Endometrial microvascular endothelial cells (primary cell): ENCODE measurements around the gene TTI1. TPM values are rescaled to one million over a fixed set of nuclear protein-coding genes. Genes with fewer than 3 reads are reported as not detected.

ENCODE experiments used
- in situ Hi-C: cut with HindIII; loops from 2 replicates; pipeline ENCODE4 v1.10.0; 2017; ENCODE audit warnings: low sequenced_read_pairs, low pct_unique_long_range_greater_than_20kb; ENCODE audit errors: inconsistent ontology term
- total RNA-seq: library from RNA; depleted of rRNA; stranded (reverse); fragments of >200 nt; gene quantifications from one replicate; pipeline ENCODE4 v1.2.3, GENCODE V29; 2015; ENCODE audit errors: inconsistent ontology term

TTI1 gene
- total RNA-seq, result 22.5 TPM

GRCh38 chr20:38033330-38034107 is at the start of gene TTI1, which contains the start of gene RPRD1B:
TSS of gene TTI1 (minus strand) at chr20:38033456. CDS start at chr20:38013816, 19,640 bp downstream.
TSS of gene RPRD1B (plus strand) at chr20:38033746. CDS start at chr20:38033948, 202 bp downstream.
- in situ Hi-C loops, result no loop called here

DNA sequence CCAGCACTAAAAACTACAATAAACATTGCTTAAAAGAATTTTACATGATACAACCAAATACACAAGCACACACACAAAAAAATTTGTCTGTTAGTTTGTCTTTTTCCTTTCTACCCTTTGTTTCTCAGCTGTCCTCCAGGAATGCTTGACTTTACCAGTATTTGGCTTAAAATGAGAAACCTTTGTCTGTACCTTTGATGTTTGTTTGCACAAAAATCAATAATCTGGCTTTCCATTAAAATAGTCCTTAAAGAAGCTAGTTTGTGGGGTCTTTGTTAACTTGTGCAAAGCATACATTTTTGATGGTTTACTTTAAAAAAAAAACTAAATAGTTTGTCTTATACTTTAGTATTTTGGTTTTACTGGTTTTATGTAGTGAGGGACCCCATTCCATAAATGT is 49.6 kb upstream of the TTI1 start:
- in situ Hi-C loops, result no loop called here

GRCh38 chr20:38081575-38081974 is 48.3 kb upstream of the TTI1 start:
- in situ Hi-C loops, result no loop called here

DNA sequence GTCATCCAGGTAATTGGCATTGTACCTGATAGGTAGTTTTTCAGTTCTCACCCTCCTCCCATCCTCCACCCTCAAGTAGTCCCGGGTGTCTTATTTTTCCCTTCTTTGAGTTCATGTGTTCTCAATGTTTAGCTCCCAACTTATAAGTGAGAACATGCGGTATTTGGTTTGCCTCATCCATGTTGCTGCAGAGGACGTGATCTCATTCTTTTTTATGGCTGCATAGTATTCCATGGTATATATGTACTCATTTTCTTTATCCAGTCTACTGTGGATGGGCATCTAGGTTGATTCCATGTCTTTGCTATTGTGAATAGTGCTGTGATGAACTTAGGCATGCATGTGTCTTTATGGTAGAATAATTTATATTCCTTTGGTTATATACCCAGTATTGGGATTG is 46.1 kb upstream of the TTI1 start:
- in situ Hi-C loops, result loop anchor here (10.0 kb wide), 1 partner anchor 85 kb away; the partner anchor contains the start of gene TGM2

GRCh38 chr20:38078084-38078483 is 44.8 kb upstream of the TTI1 start:
- in situ Hi-C loops, result loop anchor here (10.0 kb wide), 1 partner anchor 87 kb away; the partner anchor contains the start of gene TGM2

- in situ Hi-C loops, result loop anchor here (10.0 kb wide), 1 partner anchor 88 kb away; the partner anchor contains the start of gene TGM2
These were observed 43.3 kb upstream of the TTI1 start for GRCh38 chr20:38076548-38076947.

DNA sequence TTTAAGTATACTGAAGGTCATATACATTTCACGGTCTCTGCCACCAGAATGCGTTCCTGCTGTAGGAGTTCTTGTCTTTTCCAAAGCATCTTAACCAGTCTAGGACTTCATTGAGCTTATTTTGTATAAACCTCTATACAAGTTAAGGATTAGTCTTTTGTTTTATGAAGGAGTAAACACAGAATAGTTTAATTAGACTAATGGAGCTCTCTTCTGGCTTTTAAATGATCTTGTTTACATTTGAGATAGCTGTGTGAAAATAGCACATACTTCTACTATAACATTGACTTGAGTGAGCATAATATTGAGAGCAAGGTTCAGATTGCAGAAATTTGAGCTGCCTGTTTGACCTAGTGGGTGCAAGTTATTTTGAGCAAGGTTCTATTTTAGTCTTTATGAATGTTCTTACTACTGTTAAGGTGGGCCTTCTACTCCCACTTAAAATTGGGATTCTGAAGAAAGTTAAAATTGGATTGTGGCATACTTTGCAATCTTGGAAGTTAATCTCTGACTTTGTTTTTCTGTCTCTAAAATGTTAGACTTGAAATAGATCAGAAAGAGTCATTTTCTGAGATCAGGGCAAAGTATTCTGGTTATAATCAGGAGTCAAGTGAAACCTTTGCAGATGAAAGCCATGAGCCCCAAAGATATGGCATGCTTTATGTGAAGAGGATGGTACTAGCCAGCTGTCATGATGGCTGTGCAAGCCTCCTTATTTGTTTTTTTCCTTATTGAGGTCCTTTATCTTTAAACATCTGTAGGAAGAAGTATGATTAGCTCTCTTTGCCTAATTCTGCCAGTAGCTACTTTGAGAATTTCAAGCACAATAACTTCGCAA is 42.1 kb upstream of the TTI1 start:
- in situ Hi-C loops, result loop anchor here (10.0 kb wide), 1 partner anchor 89 kb away; the partner anchor contains the start of gene TGM2

DNA sequence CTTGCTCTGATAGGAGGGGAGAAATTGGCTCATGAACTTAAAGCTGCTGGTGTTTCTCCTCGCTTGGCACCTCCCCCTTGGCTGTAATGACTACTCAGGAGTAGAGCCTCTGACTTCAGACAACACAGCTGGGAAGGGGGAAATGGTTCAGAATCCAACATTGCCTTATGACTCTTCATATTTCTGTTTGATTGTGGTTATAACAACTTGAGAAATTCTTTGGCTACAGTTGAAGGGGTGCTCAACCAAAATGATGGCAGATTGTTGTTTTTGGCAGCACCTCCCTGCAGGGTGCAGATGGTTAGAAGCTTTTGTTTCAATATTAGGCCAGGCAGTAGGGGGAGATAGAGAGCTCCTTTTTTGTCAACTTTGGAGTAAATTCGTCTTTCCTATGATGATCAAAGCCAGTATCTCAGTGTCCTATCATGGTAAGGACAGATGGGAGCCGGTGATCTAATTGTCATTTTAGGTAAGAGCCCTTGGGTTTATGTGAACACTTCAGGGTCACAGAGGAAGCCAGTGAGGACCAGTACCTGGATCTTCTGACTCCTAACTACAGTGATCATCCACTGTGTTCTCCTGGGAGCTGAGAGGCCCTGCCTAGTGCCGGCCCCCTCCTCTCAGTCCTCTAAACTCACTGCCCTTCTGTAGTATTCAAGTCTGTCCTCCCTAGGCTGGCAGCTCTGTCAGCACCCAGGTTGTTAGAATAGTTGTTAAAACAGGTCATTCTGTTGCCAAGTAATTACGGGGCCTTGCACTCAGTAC is 40.2 kb upstream of the TTI1 start:
- in situ Hi-C loops, result loop anchor here (10.0 kb wide), 1 partner anchor 91 kb away; the partner anchor contains the start of gene TGM2

- in situ Hi-C loops, result loop anchor here (10.0 kb wide), 1 partner anchor 92 kb away; the partner anchor contains the start of gene TGM2
These were observed 39.6 kb upstream of the TTI1 start for GRCh38 chr20:38072898-38073297.

DNA sequence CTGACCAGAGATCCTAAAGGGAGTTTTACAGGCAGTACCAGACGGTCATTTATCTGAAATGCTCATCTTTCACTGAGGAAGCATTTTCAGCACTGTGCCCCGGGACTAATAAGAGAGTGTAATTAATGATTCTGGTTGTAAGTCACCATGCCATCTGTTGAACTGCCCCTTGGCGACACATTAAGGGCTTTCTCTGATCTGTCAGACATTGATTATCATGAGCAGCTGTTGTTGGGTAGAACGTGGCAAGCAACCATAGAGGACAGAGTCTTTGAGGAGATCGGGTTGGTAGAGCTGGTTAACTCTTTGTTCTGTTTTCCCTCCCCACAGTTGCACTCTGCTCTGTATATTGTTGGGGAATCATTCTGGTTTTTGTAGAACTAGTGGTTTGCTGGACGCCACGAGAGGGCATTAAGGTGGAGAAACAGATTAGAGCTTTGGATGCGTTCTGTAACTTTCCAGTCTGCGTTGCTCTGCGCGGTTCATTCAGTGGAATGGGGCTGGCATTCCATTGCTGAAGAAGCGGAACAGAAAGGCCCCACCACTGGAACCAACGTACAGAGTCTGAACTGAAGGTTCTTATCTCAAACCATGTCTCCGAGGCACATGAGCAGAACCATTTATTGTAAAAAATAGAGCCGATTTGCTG is 34.6 kb upstream of the TTI1 start:
- in situ Hi-C loops, result no loop called here

- in situ Hi-C loops, result no loop called here
These were observed 33.9 kb upstream of the TTI1 start for GRCh38 chr20:38066969-38067716.

DNA sequence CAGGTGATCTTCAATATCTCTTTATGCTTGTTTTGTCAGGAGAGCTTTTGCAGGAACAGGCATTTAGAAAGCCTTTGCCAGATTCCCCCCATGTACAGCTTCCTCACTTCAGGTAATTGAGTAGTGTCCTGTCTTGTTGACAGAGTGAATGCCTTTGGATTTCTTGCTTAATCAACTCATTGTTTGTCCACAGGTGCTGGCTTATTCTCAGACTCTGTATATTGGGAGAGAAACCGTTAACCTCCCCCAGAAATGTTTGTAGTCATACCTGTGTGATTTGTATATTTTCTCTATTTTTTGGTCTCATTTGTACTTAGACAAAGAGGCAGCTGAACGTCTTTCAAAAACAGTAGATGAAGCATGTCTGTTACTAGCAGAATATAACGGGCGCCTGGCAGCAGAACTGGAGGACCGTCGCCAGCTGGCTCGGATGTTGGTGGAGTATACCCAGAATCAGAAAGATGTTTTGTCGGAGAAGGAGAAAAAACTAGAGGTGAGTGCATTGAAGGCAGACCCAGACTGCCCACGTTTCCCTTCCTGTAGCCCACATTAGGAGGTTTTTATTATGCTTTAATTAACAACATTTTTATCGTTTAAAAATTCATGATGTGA is 32.6 kb upstream of the TTI1 start:
- in situ Hi-C loops, result no loop called here

DNA sequence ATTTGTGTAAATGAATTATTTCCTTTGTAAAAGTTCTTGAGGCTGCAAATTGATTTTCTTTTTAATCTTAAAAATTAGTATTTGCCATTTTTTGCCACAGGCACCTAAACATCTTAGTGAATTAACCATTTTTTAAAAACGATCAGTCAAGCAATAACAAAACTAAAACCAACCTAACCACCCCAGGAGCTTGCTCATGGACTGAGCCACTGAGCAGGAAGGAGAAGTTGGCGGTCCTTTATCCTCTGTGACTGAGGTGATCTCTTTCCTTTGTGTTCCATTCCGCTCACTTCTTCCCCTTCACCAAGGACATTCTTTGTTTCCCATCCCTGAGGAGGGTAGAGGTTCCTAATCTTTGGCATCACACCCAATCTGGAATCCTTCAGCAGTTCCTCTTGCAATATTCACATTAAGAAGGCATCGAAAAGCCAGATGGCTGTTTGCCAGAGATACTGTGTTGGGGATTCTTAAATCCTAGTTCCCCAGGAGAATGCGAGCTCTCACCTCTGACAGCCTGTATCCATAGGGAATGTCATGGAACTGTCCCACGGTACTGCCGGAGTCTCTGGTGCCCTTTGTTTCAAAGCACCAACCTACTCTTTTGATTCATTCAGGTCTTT is 30.8 kb upstream of the TTI1 start:
- in situ Hi-C loops, result no loop called here

DNA sequence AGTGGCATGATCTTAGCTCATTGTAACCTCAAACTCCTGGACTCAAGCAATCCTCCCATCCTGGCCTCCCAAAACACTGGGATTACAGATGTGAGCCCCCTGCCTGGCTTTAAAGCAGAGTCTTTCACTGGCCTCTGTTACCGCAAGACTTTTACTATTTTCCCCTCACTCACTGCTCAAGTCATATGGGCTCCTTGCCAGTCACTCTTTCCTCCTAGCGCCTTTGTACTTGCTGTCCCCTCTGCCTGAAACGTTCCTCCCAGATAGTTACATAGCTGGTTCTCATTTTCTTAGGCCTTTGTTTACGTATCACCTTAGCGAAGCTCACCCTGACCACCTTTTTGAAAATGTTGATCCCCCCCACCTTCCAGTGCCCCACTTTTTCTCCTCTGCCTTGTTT is 29.6 kb upstream of the TTI1 start:
- in situ Hi-C loops, result no loop called here

DNA sequence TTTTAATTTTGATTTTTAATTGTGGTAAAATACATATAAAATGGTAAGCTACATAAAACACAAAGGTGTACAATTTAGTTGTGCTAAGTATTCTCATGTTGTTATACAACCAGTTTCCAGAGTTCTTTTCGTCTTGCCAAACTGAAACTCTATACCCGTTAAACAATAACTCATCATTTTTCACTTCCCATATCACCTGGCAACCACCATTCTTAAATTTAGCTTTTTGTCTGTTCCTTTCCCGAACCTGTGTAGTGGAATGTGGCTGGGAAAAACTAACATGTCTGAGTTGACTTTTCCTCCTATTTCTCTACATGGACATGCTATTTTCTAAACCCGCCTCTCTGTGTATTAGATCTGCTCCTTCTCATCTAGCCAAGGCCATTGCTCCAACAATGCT is 27.9 kb upstream of the TTI1 start:
- in situ Hi-C loops, result no loop called here

DNA sequence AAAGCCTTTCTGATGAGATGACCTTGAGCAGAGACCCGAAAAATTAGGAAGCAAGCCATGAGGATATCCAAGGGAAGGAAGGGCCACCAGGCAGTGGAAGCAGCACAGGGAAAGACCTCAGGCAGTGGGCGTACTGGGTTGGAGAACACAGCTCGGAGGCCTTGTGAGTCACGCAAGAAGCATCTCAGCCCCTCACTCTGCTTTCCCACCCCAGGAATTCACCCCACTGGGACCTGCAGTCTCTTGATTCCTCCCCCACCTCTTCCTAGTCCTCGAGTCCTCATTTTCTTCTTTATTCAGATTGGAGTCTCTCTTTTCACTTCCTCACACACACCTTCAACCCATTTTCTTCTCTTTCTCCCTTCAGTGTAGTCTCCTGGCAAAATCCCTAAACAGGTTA is 27.3 kb upstream of the TTI1 start:
- in situ Hi-C loops, result no loop called here

- in situ Hi-C loops, result no loop called here
These were observed 26.6 kb upstream of the TTI1 start for GRCh38 chr20:38059832-38060231.
